GM19099 (cell line): Measurements from ENCODE around the gene AP1M2.

Experiments
- POLR2A ChIP-seq: IDR thresholded peaks from 3 replicates; pipeline ENCODE4 v1.6.1; 2011; ENCODE audit warnings: low read depth; ENCODE audit not compliant: insufficient read length; ENCODE audit errors: extremely low read depth

AP1M2 gene

GRCh38 chr19:10611907-10612306 lies 24.8 kb upstream of the AP1M2 start:
- no peak for TF ChIP-seq POLR2A

DNA sequence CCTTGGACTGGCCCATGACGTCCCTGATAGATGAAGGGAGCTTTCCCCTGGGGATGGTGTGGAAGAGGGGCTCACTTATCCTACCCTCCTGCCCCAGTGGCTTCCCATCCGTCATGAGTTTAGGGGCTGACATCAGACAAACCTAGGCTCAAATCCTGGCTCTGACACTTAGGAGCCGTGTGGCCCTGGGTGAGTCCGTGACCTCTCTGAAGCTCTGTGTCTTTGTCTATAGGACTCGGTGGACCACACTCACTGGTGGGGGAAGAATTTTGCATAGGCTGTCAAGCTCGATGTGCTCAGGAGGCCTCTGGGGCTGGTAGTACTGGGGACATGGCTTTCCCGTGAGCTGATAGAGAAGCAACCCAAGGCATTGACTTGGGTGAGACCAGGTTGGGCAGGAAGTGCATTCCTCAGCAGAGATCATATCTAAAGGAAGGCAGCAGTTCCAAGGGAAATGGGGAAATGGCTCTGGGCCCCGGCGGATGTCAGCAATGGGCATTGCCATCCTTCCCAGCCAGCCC lies 17.4 kb upstream of the AP1M2 start:
- peak; percentile 63 for TF ChIP-seq POLR2A

GRCh38 chr19:10603873-10604459 lies 16.9 kb upstream of the AP1M2 start:
- no peak for TF ChIP-seq POLR2A

DNA sequence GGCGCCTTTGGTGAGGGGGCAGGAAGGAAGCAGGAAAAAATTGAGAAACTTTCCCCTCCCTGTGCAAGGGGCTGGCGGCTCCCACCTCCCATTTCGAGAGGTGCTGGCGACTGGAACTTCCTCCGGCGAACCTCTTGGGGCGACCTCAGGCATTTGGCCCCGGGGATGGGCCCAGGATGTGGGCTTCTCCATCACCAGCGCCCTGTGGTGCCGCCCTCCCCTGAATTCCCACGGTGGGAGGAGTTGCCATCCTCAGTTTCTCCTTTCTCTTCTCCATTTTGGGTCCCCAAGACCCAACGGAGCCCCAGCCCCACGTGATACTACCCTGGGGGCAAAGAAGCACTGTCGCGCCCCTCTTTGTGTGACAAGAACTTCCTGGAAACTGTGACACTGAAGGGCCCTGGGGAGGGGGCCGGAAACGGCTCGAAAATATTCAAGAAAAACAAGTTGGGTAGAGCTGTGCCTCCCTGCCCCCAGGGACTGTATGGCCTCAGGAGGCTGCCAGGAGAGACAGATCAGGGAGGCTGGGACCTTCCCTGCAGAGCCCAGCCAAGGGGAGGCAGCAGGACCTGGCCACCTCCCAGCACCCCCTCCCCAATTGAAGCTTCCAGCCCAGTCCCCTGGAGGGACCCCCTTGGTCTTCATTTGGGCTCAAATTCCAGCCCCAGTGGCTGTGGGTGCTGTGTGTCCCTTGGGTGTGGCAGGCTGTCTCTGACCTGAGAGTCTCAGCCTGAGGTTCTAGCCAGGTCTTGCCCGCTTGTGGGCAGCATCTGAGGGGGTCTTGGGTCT lies 16.2 kb upstream of the AP1M2 start:
- peak; percentile 66 for TF ChIP-seq POLR2A

- TF ChIP-seq POLR2A = peak; percentile 69
These were observed 15.4 kb upstream of the AP1M2 start for GRCh38 chr19:10602330-10603083.

DNA sequence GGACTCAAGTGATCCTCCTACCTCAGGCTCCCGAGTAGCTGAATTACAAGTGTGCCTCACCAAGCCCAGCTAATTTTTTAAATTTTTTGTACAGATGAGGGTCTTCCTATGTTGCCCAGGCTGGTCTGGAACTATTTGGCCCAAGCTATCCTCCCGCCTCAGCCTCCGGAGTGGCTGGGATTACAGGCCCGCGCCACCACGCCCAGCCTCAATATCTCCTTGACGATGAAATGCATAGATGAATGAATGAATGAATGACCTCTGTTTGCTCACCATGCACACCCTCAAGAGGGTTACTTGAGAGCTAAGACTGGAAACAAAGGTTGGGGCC lies 14.9 kb upstream of the AP1M2 start:
- no peak for TF ChIP-seq POLR2A

DNA sequence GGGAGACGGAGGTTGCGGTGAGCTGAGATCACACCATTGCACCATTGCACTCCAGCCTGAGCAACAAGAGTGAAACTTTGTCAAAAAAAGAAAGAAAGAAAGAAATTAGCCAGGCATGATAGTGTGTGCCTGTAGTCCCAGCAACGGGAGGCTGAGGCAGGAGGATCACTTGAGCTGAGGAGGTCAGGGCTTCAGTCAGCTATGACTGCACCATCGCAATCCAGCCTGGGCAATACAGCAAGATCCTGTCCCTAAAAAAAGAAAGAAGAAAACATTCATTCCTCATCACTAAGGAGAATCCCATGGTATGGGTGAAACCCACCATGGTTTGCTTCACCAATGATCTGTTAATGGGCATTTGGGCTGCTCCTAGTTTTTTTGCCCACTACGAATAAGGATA lies 13.0 kb upstream of the AP1M2 start:
- TF ChIP-seq POLR2A = no peak

- no peak for TF ChIP-seq POLR2A
These were observed 6.9 kb upstream of the AP1M2 start for GRCh38 chr19:10593820-10594637.

DNA sequence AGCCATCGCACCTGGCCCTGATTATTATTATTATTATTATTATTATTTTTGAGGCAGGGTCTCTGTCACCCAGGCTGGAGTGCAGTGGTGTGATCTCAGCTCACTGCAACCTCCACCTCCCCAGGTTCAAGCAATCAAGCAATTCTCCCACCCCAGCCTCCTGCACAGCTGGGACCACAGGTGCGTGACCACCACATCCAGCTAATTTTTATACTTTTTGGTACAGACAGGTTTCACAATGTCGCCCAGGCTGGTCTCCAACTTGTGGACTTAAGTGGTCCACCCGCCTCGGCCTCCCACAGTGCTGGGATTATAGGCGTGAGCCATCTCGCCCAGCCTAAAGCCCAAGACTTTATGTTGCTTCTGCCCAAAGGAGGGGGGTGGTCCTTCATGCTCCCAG lies 6.0 kb upstream of the AP1M2 start:
- TF ChIP-seq POLR2A = no peak

GRCh38 chr19:10587839-10588150 lies 683 bp upstream of the AP1M2 start:
- no peak for TF ChIP-seq POLR2A

GRCh38 chr19:10586396-10586795 lies 716 bp downstream of the AP1M2 start:
- TF ChIP-seq POLR2A = no peak

DNA sequence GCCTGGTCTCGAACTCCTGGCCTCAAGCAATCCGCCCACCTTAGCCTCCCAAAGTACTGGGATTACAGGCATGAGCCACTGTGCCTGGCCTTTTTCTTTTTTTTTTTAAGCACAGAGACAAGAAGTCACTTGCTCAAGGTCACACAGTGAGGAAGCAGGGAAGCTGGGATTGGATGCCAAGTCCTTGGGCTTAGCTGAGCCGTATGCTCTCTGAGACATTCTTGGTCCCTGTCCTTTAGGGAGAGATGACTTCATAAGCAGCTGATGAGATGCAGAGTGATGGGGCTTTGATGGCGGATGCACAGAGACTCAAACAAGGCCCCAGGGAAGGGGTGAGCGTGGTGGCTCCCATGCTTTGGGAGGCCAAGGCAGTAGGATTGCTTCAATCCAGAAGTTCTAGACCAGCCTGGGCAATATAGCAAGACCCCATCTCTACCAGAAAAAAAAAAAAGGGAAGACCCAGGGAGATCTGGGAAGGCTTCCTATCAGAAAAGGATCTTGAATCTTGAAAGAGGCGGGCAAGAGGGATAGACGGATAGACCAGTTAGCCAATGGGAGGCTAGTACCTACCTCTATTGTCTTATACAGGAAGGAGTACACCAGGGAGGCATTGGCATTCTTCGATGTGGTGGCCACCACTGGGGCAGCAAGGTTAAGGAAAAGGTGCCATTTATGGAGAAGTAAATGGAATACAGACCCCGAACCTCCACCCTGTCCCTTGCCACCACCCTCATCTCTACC lies 3.9 kb downstream of the AP1M2 start:
- TF ChIP-seq POLR2A = no peak

GRCh38 chr19:10582091-10582490 lies 5.0 kb downstream of the AP1M2 start:
- TF ChIP-seq POLR2A = no peak

- no peak for TF ChIP-seq POLR2A
These were observed 6.0 kb downstream of the AP1M2 start for GRCh38 chr19:10580979-10581631.
